ENCODE results near the gene STPG2.

DNA sequence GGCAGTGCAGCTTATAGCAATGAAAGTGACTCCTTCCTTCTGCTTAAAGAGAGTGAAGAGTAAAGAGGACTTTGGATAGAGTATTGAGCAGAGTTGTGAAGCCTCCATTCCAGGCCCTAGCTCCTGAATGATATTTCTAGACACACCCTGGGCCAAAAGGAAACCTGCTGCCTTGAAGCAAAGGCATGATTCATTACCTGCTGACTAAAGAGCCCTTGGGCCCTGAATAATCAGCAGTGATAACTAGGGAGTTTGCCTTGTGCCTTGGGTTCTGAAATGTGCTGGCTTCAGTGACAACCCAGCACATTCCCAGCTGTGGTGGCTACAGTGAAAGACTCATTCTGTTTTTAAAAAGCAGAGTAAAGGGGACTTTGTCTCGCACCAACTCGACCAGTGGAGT, 49.2 kb downstream of the STPG2 start:
- no peak for TF ChIP-seq POLR2A (IDR thresholded peaks at IDR 0.05)
- TF ChIP-seq, protein P1, sequence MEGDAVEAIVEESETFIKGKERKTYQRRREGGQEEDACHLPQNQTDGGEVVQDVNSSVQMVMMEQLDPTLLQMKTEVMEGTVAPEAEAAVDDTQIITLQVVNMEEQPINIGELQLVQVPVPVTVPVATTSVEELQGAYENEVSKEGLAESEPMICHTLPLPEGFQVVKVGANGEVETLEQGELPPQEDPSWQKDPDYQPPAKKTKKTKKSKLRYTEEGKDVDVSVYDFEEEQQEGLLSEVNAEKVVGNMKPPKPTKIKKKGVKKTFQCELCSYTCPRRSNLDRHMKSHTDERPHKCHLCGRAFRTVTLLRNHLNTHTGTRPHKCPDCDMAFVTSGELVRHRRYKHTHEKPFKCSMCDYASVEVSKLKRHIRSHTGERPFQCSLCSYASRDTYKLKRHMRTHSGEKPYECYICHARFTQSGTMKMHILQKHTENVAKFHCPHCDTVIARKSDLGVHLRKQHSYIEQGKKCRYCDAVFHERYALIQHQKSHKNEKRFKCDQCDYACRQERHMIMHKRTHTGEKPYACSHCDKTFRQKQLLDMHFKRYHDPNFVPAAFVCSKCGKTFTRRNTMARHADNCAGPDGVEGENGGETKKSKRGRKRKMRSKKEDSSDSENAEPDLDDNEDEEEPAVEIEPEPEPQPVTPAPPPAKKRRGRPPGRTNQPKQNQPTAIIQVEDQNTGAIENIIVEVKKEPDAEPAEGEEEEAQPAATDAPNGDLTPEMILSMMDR (IDR thresholded peaks at IDR 0.05), result no peak
